SW480 (cell line): ENCODE results near the gene APOA1.
"Not testable (repeated sequence)": the region's sequence is repeated elsewhere in the genome, so short reads cannot be mapped to it uniquely, and the experiment has no call there.

Experiments used
- DNase-seq: peaks from one replicate; pipeline ENCODE4 v3.0.0-alpha.2; 2016; ENCODE audit warnings: low spot score

Gene APOA1

DNA sequence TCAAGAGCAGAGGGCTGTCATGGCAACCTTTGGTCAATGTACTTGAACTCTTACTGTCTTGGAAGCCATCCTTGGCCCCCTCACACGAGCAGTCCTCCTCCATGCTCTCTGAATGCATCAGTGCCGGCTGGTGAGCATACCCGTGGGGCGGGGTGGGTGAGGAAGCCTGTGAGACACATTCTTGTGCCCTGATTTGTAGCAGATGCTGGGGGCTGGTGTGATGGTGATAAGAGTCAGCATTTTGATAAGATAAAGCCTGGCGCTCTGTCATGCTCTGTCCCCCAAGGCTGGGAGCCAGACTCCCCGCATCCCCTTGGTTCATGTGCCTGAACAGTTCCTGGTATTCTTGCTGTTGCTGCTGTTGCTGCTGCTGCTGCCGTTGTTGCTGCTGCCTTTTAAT is 20.5 kb upstream of the APOA1 start:
- DNase-seq: no peak

DNA sequence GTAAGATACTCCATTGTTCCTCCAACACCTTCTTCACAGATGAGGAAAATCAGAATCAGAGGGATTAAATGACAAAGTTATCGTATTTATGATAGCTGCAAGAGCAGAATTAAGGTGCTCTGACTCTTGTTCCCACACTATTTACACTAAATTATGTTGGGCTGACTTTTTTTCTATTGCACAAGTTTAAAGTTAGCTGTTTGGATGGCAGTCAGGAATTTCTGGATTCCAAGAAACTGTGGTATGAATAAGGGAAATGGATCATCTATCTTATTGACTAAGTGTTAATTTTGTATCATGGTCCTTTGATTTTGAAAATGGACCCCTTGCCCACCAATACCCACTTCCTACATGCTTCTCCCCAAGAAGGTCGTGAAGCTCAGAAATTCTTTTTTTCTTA is 19.9 kb upstream of the APOA1 start:
- no peak for DNase-seq

DNA sequence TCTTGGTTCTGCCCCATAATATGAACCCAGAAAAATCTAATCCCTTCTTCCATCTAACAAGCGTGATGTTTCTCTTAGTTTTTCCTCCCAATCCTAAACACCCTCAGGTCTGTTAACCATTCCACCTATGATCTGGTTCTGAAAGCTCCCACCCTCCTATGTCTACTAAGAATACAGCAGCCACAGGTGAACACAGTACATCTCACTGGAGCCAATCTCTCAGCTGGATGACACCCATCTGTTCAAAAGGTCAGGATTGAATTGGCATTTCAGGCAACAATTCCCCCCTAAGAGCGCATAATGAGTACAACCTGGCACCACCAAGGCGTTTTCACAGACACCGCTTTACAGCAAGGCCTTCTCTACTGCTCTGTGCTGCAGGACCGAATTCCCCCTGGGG is 19.0 kb upstream of the APOA1 start:
- DNase-seq: no peak

DNA sequence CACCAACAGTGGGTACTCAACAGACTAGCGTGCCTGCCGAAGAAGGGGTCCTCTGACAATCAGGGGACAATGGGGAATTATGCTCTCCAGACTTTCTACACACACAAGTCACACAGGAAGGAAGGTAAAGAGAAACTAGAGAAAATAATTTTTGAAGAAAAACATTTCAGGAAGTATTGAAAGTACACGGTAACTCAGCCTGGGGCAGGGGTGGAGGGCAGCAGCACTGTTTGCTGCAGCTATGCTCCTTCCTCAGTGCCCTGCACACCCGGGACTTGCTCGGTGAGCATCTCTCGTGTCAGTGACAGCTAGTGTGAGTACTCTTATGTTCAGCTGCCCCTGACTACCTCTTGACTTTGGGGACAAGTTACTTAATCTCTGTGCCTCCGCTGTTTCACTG is 18.0 kb upstream of the APOA1 start:
- no peak for DNase-seq

DNA sequence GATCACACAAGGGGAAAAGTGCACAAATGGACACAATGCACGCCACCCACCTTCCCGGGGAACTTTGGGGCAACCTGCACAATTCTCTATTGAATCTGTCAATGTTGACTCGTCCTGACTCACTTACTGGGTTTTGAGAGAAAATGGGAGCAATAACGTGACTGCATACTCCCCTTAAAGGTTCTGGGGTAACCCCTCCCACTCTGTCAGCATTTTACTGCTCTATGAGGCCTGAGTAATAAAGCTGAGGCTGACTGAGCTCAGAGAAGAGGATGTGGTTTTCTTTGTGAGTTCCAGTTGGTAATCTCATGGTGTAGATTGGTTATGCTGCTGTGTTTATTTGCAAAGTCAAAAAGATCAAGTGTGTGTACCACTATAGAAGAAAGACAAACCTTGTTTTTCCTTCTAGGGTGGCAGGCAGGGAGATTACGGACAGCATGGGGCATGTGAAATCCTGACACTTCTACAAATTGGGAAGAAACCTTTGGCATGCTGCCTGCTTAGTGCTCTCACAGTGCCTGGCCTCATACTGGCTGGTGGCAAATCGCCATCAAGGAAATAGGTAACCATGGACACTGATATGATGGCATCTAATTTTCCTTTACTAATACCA is 16.1 kb upstream of the APOA1 start:
- DNase-seq: peak; percentile 70

DNA sequence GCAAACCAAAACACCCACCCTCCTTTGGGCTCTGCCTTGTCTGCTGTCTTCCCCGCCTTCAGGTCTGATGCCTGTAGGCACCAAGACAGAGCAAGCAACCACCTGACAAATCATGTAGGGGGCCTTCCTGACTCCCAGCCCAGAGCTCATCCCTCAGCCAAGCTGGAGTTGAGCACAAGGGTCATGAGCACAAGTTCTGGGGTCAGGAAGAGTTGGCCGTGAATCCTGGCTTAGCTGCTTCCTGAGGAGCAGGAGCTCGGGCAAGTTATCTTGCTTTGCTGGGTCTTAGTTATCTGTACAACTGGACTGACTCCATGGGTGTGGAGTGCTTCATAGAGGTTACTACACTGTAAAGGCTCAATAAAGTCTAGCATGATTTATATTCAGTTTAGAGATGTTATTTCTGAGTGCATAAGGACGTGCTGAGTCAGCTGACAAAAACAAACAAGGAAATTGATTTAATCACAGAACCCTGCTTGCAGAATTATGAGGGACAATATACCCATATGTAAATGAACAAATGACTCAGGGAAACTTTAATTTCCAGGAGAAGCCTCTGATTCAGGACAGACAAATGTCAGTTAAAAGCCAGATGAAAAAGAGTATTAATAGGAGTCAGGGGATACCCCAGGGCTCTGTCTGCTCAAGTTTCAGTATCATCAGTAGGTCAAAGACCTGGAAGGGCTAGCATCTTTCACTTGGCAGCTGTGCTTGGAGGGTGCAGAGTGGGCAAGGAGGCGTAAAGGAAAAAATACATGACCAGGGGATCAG is 15.0 kb upstream of the APOA1 start:
- no peak for DNase-seq

DNA sequence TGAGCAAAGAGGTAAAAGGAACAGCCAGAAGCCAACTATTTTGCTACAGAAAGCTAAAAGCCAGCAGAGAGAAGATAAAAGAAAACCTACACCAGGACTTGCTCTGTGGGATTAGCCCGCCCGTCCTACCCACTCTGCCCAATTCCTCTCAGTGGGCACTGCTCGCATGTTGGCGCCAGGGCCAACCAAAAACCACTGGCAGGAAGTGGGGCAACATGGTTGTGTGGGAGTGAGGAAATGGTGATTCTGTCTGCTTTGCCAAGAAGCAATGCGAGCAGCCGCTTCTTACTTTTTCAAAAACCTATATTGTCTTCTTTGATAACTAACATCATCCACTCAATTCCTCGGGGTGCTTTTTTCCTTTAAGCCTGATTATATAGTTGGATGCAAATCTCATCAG is 14.2 kb upstream of the APOA1 start:
- no peak for DNase-seq

DNA sequence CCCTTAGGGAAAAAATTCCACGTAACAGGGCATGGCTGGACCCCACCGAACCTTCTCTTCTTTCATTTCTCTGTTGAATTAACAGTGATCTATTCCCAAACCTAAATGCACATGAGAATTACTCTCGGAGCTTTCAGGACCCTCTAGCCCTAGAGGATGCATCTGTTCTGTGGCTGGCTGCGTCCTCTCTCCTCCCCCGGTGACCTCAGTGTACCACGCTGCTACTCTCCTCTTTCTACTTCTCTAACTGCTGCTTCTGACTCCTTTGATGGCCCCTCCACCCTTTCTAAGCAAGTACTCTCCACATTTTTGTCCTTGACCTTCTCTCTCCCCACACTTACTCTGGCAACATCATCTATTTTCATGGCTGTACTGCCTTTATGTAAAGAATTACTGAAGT is 12.1 kb upstream of the APOA1 start:
- no peak for DNase-seq

DNA sequence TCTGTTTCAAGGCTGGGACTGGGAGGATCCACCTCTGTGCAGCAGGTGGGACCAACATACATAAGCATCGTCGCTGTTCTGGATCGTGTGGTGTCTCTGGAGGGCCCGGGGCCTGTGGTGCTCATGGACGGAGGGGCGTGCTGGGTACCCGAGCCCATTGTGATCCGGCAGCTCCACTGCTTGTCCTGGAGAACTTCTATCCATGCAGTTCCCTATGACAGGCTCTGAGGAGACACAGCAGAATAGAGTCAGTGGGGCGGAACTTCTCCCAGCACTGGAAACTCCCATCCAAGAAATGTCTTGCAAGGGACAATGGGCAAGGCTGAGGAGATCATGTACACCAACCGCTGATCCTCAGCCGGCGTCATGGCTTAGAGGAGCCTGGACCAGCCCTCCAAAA is 11.6 kb upstream of the APOA1 start:
- DNase-seq: no peak

DNA sequence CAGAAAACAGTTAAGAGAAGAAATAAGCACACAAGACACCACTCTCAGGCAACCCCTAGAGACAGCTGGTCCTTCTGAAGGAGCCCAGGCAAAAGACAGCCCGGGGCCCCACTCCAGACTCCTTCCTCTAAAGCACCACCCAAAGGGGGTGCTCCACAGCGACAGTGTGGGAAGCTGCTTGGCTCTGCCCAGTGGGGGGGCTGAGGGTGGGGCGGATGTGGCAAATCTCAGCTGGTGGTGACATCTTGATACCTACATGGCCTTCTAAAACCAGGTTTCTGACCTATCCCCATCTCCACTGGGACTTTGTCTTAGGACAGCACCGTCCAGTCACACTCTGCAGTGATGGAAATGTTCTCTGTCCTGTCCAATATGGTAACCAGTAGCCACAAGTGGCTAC is 10.2 kb upstream of the APOA1 start:
- no peak for DNase-seq

DNA sequence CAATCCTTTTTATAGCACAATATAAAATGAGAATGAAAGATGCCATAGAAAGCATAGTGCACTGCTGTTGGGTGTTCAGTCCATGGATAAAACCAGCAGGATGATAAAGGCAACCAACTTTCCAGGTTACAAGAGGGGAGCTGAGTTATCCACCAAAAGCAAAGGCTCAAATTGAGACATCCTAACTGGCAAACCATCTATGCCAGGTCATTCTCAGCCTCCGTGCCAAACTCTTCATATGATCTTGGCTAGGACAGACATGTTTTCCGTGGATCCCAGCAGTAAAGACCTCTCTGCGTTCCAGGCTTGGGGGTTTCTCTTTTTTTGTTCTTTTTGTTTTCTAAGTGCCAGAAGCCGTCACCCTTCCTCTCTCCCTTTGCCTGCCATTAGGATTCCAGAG is 7.3 kb upstream of the APOA1 start:
- no peak for DNase-seq

DNA sequence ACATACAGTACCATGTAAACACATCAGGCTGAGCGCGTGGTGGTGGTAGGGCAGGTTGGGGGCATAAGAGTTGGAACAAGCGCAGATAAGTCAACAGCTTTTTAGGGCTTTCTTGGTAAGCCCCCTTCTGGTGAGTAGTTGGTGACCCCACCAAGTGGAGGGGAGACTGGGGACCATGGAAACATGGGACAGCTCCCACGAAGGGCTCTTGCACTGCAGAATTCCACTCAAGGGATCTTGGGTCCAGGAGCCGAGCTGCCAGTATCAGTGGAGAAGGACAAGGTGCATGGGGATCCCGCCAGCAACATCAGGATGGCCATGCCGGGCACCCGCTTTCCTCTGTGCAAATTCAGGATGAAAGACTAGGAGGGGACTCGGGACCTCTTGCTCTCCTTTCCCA is 6.2 kb upstream of the APOA1 start:
- no peak for DNase-seq

DNA sequence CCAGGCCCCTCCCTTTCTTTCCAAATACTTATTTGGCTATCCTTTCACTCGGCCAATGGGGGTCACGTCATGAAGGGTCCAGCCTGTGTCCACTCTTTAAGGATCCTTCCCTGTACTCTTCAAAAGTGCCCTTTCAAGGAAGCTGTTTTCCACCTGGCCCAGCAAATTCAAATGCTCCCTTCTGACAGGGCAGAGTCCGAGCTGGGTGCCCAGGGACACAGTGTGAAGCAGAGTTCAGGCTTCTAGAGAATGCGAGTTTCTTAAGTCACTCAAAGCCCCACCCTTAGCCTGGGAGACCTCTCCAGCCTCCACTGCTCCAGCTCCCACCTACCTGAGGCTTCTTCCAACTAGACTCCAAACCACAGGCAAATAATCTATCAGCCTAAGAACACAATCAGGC is 5.5 kb upstream of the APOA1 start:
- no peak for DNase-seq

DNA sequence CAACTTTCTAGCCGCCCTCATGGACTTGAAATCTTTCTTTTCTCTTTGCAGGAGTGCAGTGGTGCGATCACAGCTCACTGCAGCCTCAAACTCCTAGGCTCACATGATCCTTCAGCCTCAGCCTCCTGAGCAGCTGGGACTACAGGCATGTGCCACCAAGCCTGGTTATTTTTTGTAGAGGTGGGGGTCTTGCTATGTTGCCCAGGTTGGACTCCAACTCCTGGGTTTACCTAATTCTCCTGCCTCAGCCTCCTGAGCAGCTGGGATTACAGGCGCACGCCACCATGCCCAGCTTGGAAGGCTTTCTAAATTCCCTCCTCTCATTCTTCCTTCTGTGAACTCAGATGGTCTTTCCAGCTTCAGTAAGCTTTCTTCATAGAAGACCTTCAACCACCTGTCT is 4.7 kb upstream of the APOA1 start:
- DNase-seq: no peak

DNA sequence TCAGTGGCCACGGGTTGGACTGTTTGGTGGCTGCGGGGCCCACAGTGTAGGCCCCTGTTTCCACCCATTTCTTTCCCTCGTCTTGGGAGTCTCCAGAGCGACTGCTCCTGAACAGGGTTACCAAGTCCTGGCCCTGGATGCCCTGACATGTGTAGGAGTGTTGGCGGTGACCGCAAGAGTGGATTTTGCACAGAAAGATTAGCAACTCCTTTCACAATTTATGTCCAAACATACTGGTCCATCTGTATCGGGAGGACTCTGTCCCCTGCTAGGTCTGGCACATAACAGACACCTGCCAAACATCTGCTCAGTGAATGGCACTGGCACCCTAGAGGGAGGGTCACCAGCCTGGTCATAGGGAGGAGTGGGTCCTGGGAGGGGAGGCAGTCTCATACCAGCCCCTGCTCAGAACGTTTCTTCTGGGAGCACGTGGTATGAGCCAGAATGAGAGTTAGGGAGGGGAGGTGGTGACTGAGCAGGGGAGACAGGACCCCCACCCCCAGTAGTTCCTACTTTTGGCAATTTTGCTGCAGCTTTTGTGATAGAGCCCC is 3.4 kb upstream of the APOA1 start:
- no peak for DNase-seq

DNA sequence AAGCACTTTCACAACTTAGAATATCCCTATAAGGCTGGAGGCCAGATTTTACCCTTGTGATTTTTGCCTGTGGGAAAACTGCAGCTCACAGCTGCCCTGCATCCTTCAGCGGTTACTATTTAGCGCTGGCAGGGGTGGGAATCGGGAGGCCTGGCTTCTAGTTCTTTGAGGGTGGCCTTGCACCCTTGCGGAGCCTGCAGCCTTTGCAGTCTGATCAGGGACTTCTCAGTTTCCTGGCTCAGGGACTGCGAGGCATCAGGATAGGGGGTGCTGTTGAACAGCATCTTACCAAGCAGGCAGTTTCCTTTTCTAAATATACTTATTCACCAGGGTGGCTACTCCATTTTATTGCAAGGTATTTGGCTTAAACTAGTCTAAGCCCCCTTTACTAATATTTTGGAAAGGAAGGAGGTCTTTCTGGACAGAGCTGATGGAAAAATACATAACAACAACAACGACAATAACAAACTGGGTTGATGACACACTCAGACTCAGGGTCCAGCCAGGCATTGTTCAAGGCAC is 2.9 kb upstream of the APOA1 start:
- no peak for DNase-seq

DNA sequence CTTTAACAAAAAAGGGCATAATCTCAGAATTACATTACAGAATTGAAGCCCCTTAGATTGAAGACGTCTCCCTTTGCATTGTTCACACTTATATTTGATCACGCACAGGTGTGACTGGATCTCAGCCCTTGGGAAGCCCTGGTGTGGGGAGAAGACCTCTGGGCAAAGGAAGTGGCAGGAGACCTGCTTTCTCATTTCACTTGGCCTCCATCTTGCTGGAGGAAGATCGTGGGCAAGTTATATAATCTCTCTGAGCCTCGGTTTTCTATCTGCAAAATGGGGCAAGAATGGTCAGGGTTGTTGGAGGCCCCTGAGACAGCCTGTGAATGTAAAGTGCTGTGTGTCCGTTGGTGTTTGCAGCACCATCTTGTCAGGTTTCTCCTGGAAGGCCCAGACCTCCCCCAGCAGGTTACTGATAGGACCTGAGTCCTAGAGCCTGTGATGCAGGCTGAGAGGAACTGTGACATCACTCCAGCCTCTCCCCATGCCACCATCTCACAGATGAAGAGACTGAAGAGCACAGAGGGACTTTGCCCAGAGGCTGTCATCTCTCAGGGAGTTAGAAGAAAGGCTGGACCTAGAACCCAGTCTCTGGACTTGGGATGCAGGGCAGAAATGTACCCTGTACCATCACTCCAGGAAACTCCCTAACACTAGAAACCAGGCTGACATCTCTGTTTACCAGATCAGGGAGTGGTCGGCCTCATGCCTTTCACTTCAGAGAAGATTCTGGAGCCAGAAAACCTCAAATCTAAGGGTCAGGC is 1.1 kb upstream of the APOA1 start:
- no peak for DNase-seq

DNA sequence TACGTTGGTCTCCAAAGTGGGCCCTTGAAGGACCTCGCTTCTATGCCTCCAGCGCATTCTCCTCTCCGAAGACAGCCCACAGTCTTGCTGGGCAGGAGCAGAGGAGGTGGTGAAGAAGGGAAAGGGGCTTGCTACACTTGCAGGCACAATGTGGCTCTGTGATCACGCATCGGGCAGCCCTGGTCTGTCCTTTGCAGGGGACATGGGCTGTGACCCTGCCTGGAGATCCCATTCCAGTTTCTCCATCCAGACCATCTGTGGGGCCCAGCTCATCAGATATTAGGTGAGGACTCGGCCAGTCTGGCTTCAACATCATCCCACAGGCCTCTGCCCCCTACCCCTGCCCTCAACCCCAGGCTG is 810 bp downstream of the APOA1 start:
- no peak for DNase-seq

DNA sequence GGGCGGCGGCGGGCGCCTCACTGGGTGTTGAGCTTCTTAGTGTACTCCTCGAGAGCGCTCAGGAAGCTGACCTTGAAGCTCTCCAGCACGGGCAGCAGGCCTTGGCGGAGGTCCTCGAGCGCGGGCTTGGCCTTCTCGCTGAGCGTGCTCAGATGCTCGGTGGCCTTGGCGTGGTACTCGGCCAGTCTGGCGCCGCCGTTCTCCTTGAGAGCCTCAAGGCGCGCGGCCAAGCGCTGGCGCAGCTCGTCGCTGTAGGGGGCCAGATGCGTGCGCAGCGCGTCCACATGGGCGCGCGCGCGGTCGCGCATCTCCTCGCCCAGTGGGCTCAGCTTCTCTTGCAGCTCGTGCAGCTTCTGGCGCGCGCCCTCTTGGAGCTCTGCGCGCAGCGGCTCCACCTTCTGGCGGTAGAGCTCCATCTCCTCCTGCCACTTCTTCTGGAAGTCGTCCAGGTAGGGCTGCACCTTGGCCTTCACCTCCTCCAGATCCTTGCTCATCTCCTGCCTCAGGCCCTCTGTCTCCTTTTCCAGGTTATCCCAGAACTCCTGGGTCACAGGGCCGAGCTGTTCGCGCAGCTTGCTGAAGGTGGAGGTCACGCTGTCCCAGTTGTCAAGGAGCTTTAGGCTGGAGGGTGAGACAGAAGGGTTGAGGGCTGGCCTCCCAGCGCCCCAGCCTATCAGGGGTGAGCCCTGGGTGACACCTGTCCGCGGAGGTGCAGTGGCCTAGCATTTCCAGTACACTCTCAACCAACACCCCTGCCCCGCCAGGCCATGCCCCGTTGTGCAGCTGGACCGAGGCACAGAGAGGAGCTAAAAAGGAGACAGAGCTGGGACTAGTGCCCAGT is 1.4 kb downstream of the APOA1 start:
- DNase-seq: peak; percentile 75

DNA sequence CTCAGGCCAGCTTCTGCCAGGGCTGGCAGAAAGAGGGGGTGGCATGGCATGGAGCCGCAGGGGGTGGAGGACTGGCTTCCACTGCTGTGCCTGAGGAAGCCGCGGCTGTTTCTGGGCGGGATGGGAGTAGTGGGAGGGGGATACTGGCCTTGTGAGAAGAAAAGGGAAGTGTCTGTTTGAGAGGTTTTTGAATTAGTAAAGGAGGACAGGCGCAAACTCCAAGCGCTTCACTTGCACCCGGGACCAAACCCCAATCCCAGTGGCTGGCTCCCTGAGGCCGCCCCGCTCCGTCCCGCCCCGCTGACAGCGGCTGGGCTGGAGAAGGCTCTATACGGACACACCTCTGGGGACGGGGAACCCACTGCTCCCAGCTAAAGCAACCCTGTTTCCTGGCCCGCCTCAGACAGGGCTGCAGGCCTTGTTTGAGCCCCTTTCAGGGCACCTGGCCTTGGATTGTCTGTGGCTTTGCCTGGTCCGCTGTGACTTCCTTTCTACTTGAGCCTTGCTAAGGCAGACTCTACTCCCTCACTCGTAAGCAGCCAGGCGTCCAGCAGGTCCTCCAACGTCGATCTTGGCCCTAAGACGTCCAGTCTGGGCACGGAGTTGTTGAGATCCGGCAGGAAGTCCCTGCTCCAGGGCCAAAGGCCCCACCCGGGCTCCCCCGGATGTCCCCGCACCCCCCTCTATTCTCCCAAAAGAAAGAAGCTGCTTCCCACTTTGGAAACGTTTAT is 2.2 kb downstream of the APOA1 start:
- DNase-seq: no peak

DNA sequence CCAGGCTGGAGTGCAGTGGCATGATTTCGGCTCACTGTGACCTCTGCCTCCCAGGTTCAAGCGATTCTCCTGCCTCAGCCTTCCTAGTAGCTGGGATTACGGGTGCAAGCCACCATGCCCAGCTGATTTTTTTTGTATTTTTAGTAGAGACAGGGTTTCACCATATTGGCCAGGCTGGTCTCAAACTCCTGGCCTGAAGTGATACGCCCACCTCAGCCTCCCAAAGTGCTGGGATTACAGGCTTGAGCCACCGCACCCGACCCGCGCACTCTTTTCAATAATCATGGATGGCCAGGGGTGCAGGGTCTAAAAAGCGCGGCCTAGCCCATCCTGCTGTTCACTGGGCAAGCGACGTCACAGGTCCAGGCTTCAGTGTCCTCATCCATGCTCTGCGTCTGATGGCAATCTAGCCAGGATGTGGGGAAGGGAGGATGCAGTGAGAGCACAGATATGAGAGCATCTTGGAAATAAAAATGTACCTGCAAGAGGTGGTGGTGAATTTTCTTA is 2.8 kb downstream of the APOA1 start:
- DNase-seq: not testable (repeated sequence)
